Esophagus (tissue), 2 donors: Measurements from ENCODE around the gene TMEM52B. TPM values are rescaled to one million over a fixed set of nuclear protein-coding genes. Genes with fewer than 3 reads are reported as not detected.

ENCODE experiments used
- H3K27ac ChIP-seq, 2 donors: one replicate each; pipeline ENCODE4 v1.5.1; 2013; ENCODE audit warnings: low read depth in 2 of 2, mild to moderate bottlenecking in 2 of 2, inconsistent platforms in 1 of 2, low read length in 1 of 2, moderate library complexity in 1 of 2
- H3K27me3 ChIP-seq, 2 donors: one replicate each; pipeline ENCODE4 v1.6.1; 2013; ENCODE audit warnings: low read length in 2 of 2, control low read depth in 1 of 2, mild to moderate bottlenecking in 1 of 2; ENCODE audit not compliant: insufficient read depth in 2 of 2, control insufficient read depth in 1 of 2
- H3K36me3 ChIP-seq, 2 donors: one replicate each; pipeline ENCODE4 v1.6.1; 2013; ENCODE audit warnings: low read length in 1 of 2; ENCODE audit not compliant: control insufficient read depth in 2 of 2, insufficient read depth in 2 of 2
- H3K4me1 ChIP-seq, 2 donors: one replicate each; pipeline ENCODE4 v1.6.1; 2013; ENCODE audit warnings: low read length in 1 of 2; ENCODE audit not compliant: control insufficient read depth in 2 of 2, insufficient read depth in 2 of 2
- H3K4me3 ChIP-seq, 2 donors: one replicate each; pipeline ENCODE4 v1.5.1; 2013; ENCODE audit warnings: low read length in 2 of 2, mild to moderate bottlenecking in 2 of 2, low read depth in 1 of 2, moderate library complexity in 1 of 2
- H3K9me3 ChIP-seq, 2 donors: one replicate each; pipeline ENCODE4 v1.6.1; 2013; ENCODE audit warnings: mild to moderate bottlenecking in 2 of 2, low read depth in 1 of 2, low read length in 1 of 2, moderate library complexity in 1 of 2; ENCODE audit not compliant: control insufficient read depth in 2 of 2, insufficient read depth in 1 of 2
- WGBS, 2 donors: extraction: QIAGEN DNeasy Blood & Tissue Kit; methylation state at CpG; one replicate each; pipeline ENCODE4 v1.1.7; 2013; 5-methylcytosine and 5-hydroxymethylcytosine counted together
- polyA plus RNA-seq, 2 donors: library from polyadenylated mRNA; stranded (reverse); fragments of 200-250 nt; gene quantifications; one replicate each; pipeline ENCODE4 v1.2.3, GENCODE V29; 2013
- donor health status: healthy with polysubstance abuse.
- donor health status: Bipolar disorder and iron deficiency.

The TMEM52B gene
- polyA plus RNA-seq, 2 donors = 0.04 TPM

DNA sequence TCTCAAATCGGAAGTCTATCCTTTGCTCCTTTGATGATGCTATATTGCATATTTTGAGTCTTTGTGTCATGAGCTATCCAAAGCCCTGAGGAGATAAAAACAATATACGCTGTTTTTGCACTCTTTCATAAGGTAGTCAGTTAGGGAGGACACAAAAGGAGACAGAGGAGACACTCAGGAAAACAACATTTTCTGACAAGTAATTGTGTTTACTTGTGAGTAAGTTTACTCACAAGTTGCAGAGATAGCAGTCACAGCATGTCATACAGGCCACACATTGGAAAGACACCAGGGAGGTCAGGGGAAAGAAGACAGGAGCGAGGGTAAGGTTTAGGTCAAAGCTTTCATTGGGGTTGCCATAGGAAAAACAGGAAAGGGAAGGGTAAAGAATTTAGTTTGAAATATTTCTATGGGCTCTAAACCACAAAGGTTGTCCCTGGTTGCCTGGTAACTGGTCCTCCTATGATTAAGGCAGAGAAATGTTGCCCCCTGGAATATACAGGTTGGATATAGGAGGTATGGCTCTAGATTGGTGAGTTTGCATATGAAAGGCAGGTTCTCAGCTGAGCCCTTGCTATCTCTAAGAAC is 26.5 kb downstream of the TMEM52B start:
- no peaks in the 10 kb centered on the region for H3K36me3 ChIP-seq
- no peak overlapping the region for H3K27ac ChIP-seq
- H3K4me3 ChIP-seq = no peak overlapping the region
- no peaks in the 10 kb centered on the region for H3K9me3 ChIP-seq
- no peaks in the 10 kb centered on the region for H3K4me1 ChIP-seq
- 73 to 84% methylated on average over 3 of the region's 3 CpGs for WGBS, 2 donors
- H3K27me3 ChIP-seq = no peaks in the 10 kb centered on the region

DNA sequence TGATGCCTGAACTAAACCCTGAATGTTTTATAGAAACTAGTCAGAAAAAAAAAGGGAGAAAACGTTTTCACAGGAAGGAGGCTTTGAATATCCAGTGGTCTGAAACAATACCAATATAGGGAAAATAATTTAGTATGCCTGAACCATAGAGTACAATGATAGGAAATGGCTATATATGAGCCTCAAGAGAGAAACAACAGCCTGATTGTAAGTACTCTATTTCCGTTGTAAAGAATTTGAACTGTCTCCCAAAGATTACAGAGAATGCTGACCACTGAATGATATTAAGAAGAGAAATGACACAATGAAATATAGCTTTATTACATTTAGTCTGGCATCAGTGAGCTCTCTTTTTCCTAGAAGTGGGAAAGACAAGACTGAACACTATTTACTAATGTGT is 28.3 kb downstream of the TMEM52B start:
- H3K4me3 ChIP-seq = no peak overlapping the region
- H3K9me3 ChIP-seq = no peaks in the 10 kb centered on the region
- WGBS, 2 donors = 39 to 42% methylated on average over 2 of the region's 2 CpGs
- H3K27ac ChIP-seq = no peak overlapping the region
- H3K4me1 ChIP-seq = no peaks in the 10 kb centered on the region
- H3K36me3 ChIP-seq = no peaks in the 10 kb centered on the region
- no peaks in the 10 kb centered on the region for H3K27me3 ChIP-seq

GRCh38 chr12:10210225-10210624 is 31.4 kb downstream of the TMEM52B start:
- Histone ChIP-seq H3K4me3 (no peak overlapping the region), H3K36me3 (no peaks in the 10 kb centered on the region), H3K27ac (no peak overlapping the region), H3K4me1 (no peaks in the 10 kb centered on the region), H3K27me3 (no peaks in the 10 kb centered on the region), H3K9me3 (no peaks in the 10 kb centered on the region)
- 92 to 94% methylated on average over 15 of the region's 15 CpGs for WGBS, 2 donors

DNA sequence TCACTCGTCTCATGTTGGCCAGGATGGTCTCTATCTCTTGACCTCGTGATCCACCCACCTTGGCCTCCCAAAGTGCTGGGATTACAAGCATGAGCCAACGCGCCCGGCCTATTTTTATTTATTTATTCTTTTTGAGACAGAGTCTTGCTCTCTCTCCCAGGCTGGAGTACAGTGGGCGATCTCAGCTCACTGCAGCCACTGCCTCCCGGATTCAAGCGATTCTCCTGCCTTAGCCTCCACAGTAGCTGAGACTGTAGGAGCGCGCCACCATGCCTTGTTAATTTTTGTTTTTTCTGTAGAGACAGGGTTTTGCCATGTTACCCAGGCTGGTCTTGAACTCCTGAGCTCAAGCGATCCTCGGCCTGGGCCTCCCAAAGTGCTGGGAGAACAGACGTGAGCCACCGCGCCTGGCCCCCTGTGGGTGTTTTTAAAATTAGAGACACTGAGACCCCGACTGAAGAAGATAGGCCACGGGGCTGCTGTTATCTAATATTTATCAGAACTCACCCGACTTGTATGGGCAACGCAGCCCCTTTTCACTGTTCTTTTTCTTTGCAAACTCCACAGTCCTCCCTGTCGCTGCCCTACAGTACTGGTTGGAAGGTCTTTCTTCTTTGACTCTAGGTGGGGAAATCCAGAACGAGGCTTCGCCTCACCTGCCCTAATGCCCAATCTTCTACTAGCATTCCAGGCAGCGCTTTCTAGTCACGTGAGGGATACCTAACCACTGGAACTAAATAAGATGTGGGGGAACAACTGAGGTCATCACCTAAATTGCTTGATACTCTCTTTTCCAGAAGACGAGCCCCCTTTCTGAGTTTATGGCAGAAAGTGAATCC is 32.5 kb downstream of the TMEM52B start:
- Histone ChIP-seq H3K36me3 (no peaks in the 10 kb centered on the region), H3K9me3 (no peaks in the 10 kb centered on the region), H3K27ac (peak overlapping the region; percentile 98 to 99), H3K4me1 (no peaks in the 10 kb centered on the region), H3K4me3 (no peak overlapping the region), H3K27me3 (no peaks in the 10 kb centered on the region)
- 91% methylated on average over 25 of the region's 25 CpGs for WGBS, 2 donors

GRCh38 chr12:10211940-10212738 is 33.3 kb downstream of the TMEM52B start:
- H3K36me3 ChIP-seq = no peaks in the 10 kb centered on the region
- no peaks in the 10 kb centered on the region for H3K27me3 ChIP-seq
- peak overlapping the region; percentile 80 to 83 for H3K4me3 ChIP-seq
- H3K27ac ChIP-seq = peak overlapping the region; percentile 98 to 99
- no peaks in the 10 kb centered on the region for H3K4me1 ChIP-seq
- no peaks in the 10 kb centered on the region for H3K9me3 ChIP-seq
- 28 to 29% methylated on average over 40 of the region's 40 CpGs for WGBS, 2 donors

GRCh38 chr12:10212739-10213131 is 33.9 kb downstream of the TMEM52B start, which contains the start of gene GABARAPL1:
Gene GABARAPL1 (plus strand): TSS chr12:10212877. CDS start chr12:10213130, 253 bp downstream.
- Histone ChIP-seq H3K4me3 (peak within 1 kb of the TSS; percentile 80 to 83), H3K4me1 (no peaks in the 10 kb centered on the region), H3K9me3 (no peaks in the 10 kb centered on the region), H3K27me3 (no peaks in the 10 kb centered on the region), H3K27ac (peak within 1 kb of the TSS; percentile 98 to 99), H3K36me3 (no peaks in the 10 kb centered on the region)
- WGBS, 2 donors = 1% methylated on average over 35 of the region's 35 CpGs

- H3K36me3 ChIP-seq = peaks cover 0 to 2% of the 10 kb centered on the region in 2 donors
- no peaks in the 10 kb centered on the region for H3K9me3 ChIP-seq
- H3K27me3 ChIP-seq = no peaks in the 10 kb centered on the region
- H3K27ac ChIP-seq = peak overlapping the region; percentile 98 to 99
- peak overlapping the region; percentile 80 to 83 for H3K4me3 ChIP-seq
- 1% methylated on average over 47 of the region's 47 CpGs for WGBS, 2 donors
- no peaks in the 10 kb centered on the region for H3K4me1 ChIP-seq
These were observed 34.6 kb downstream of the TMEM52B start for GRCh38 chr12:10213168-10214135.

- Histone ChIP-seq H3K27ac (peak overlapping the region; percentile 98 to 99), H3K36me3 (peaks cover 0 to 2% of the 10 kb centered on the region in 2 donors), H3K27me3 (no peaks in the 10 kb centered on the region), H3K9me3 (no peaks in the 10 kb centered on the region), H3K4me3 (peak overlapping the region; percentile 80 to 83), H3K4me1 (no peaks in the 10 kb centered on the region)
- WGBS, 2 donors = 19 to 21% methylated on average over 10 of the region's 10 CpGs
These were observed 35.5 kb downstream of the TMEM52B start for GRCh38 chr12:10214136-10214894.
